GM13977 (cell line): ENCODE results near the gene HNRNPA1.
"Not testable (repeated sequence)": the region's sequence is repeated elsewhere in the genome, so short reads cannot be mapped to it uniquely, and the experiment has no call there.

Source experiments
- DNase-seq: peaks from one replicate; pipeline ENCODE4 v3.0.0; 2012; ENCODE audit warnings: low spot score
- in situ Hi-C: fragments of 300-500 bp; cut with MboI; formaldehyde crosslinking; loops from one replicate; pipeline ENCODE4 v1.12.0; 2022; ENCODE audit warnings: low sequenced_read_pairs, low pct_unique_long_range_greater_than_20kb, mixed read lengths, inconsistent platforms; ENCODE audit not compliant: unreplicated experiment
- TF ChIP-seq, protein P1 (sequence below): IDR thresholded peaks from 2 replicates; pipeline ENCODE4 v1.5.1; 2012; ENCODE audit warnings: mild to moderate bottlenecking, control low read depth; ENCODE audit not compliant: insufficient read depth; ENCODE audit errors: extremely low read depth, missing control alignments

HNRNPA1 gene

DNA sequence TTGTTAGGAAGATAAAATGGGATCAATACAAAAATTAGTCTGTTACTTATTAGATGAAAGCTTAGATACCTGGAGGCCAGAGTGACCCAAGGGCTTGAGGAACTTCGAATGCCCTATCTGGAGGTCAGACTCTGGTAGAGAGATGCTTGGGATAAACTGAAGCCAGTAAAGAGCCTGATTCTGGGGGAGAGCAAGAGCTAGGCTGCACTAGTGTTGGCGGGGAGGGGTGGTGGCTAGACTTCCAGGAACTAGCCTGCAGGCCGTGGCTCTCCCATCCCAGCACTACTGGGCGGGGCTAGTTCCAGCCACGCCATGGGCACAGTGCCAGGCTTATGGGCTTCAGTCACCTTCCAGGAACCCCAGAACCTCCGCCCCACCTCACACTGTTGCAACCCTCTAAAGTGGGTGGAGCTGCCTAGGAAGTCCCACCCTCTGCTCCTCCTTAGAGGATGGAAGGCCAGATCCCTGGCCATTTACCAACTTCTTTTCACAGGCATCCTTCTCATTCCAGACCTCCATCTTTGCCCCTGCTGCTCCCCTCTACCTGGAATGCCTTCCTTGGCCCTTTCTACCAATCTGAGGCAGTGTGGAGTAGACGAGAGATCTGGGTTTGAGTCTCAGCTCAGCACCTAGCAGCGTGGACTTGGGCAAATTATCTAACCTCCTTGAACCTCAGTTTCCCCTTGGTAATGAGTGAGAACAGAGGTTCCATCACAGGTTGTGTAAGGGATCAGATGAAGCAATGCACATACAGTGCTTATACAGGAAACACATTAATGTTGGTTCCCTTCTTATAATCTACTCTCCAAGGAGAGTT is 26.6 kb downstream of the HNRNPA1 start:
- TF ChIP-seq, protein P1, sequence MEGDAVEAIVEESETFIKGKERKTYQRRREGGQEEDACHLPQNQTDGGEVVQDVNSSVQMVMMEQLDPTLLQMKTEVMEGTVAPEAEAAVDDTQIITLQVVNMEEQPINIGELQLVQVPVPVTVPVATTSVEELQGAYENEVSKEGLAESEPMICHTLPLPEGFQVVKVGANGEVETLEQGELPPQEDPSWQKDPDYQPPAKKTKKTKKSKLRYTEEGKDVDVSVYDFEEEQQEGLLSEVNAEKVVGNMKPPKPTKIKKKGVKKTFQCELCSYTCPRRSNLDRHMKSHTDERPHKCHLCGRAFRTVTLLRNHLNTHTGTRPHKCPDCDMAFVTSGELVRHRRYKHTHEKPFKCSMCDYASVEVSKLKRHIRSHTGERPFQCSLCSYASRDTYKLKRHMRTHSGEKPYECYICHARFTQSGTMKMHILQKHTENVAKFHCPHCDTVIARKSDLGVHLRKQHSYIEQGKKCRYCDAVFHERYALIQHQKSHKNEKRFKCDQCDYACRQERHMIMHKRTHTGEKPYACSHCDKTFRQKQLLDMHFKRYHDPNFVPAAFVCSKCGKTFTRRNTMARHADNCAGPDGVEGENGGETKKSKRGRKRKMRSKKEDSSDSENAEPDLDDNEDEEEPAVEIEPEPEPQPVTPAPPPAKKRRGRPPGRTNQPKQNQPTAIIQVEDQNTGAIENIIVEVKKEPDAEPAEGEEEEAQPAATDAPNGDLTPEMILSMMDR: no peak
- no peak for DNase-seq
- in situ Hi-C loops: no loop called here

DNA sequence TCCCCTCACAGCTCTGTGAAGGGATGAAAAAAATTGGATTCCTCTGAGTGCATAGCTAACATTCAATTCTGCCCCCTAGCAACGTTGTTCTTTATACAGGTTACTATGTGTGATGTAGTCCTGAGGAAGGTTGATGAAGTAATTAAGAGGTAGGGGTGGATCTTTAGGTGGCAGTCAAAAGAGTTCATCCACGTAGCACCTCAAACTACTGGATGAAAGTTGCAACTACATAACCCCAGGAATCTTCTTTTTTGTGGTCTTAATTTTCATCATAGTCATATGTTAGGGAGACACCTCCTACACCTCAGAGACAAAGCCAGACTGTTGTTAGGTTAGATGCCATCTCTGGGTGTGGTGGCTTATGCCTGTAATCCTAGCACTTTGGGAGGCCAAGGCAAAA is 30.5 kb downstream of the HNRNPA1 start:
- DNase-seq: no peak
- TF ChIP-seq, protein P1: no peak
- in situ Hi-C loops: no loop called here

GRCh38 chr12:54312309-54312708 is 31.8 kb downstream of the HNRNPA1 start:
- DNase-seq, in situ Hi-C loops: not testable (repeated sequence)

- TF ChIP-seq, protein P1: no peak
- in situ Hi-C loops: no loop called here
Observed at GRCh38 chr12:54321363-54321762, 40.8 kb downstream of the HNRNPA1 start.

DNA sequence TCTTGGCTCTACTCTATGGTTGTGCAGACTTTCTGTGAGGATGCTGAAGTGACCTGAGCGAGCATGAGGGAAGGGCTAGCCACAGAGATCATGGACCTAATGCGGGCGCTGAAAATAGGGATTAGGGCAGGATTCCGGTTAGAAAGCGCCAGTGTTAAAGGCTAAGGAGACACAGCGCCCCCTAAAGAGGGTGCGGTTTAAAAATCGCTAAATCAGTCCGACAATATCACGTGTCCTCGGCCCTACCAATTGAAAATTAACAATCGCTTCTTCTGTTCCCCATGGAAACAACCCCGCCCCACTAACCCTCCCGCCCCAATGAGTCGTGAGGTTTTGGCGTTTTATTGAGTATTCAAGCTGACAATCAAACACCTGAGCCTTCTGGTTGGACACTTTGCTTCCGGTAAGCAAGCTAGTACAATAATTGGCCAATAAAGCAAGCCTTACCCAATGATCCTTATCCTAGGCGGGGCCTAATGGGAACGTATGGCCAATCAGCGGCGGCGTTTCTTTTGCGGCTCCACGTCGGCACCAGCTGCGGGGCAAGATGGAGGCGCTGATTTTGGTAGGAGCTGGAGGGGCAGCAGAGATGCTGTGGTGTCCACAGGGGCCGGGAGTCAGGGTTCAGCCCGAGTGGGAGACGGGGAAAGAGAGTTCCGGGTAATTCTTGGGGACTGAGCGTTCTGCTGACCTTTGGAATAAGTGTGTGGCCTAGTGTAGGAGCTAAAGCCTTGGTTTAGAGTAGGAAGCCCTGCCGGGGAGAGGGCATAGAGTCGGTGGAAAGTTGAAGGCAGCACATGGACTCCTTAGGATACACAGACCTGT is 44.3 kb downstream of the HNRNPA1 start, which contains the start of gene COPZ1:
TSS of gene COPZ1 (plus strand) at position 515 of the 825 bp plus-strand sequence. CDS start at position 548, 33 bp downstream.
- peak; percentile 93 for DNase-seq
- TF ChIP-seq, protein P1: peak; percentile 70
- in situ Hi-C loops: no loop called here

More at GRCh38 chr12:54321363-54321762, 40.8 kb downstream of the HNRNPA1 start:
- DNase-seq: no peak

DNA sequence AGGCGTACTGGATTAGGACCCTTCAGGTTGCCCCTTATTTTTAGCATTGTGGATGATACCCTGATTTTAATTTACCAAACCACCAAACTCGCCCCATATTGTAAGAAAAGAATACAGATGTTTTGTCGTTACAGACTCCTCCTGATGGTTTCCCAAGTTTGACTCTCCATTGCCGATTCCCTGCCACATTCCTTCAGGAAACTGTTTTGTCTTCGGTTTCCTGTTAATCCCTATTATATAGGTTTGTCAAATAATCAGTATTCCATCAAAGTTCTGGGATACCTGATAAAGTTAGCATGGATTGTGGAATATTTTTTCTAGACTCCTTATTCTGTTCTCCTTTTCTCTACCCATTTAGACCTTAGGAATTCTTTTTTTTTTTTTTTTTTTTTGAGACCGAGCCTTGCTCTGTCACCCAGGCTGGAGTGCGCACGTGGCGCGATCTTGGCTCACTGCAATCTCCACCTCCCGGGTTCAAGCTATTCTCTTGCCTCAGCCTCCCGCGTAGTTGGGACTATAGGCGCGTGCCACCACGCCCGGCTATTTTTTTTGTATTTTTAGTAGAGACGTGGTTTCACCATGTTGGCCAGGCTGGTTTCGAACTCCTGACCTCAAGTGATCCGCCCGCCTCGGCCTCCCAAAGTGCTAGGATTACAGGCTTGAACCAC is 45.0 kb downstream of the HNRNPA1 start:
- DNase-seq, in situ Hi-C loops: not testable (repeated sequence)

GRCh38 chr12:54328595-54329337 is 48.2 kb downstream of the HNRNPA1 start:
- TF ChIP-seq, protein P1: no peak
- in situ Hi-C loops: no loop called here
- DNase-seq: no peak
